Fibroblast of lung (primary cell): ENCODE measurements around the gene DUSP28.

Experiments
- EZH2 ChIP-seq: IDR thresholded peaks from 2 replicates; pipeline ENCODE4 v1.5.1; 2012; ENCODE audit warnings: low read length, control low read depth, mild to moderate bottlenecking; ENCODE audit errors: missing control alignments
- TF ChIP-seq, protein P1 (sequence below), 2 donors: IDR thresholded peaks in 1 of 2; conservative IDR thresholded peaks in 1 of 2; 1 replicate in 1 of 2; 2 replicates in 1 of 2; pipeline ENCODE4 v1.5.1; 2011 to 2012; ENCODE audit warnings: low read length in 2 of 2, control low read depth in 1 of 2, inconsistent platforms in 1 of 2, low read depth in 1 of 2, mild to moderate bottlenecking in 1 of 2

DNA sequence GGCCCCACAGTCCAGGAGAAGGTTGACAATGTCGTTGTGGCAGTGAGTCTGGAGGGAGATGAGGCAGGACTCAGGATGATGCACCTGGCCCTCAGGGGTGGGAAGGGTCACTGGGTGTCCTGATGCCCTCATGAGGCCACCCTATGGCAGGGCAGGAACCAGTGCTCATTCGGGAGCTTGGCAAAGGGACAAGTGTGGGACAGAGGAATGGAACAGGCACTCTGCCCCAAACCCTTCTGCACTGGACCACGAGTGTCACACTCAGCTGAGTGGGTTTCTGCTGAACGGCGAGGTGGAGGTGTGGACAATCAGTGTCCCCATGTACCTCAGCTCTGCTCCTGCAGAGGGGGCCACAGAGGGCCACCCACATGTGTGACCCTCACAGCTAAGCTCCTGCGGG is 34.4 kb upstream of the DUSP28 start:
- TF ChIP-seq, protein P1, sequence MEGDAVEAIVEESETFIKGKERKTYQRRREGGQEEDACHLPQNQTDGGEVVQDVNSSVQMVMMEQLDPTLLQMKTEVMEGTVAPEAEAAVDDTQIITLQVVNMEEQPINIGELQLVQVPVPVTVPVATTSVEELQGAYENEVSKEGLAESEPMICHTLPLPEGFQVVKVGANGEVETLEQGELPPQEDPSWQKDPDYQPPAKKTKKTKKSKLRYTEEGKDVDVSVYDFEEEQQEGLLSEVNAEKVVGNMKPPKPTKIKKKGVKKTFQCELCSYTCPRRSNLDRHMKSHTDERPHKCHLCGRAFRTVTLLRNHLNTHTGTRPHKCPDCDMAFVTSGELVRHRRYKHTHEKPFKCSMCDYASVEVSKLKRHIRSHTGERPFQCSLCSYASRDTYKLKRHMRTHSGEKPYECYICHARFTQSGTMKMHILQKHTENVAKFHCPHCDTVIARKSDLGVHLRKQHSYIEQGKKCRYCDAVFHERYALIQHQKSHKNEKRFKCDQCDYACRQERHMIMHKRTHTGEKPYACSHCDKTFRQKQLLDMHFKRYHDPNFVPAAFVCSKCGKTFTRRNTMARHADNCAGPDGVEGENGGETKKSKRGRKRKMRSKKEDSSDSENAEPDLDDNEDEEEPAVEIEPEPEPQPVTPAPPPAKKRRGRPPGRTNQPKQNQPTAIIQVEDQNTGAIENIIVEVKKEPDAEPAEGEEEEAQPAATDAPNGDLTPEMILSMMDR (conservative IDR thresholded peaks at IDR 0.05 in 1 of 2, IDR thresholded peaks at IDR 0.05 in 1 of 2; ENCODE audit: low read depth in 1 of 2, low read length in 2 of 2): no peak
- TF ChIP-seq EZH2: no peak
